HG02623 (cell line): Measurements from ENCODE around the gene TMED10.
"Not testable (repeated sequence)": the region's sequence is repeated elsewhere in the genome, so short reads cannot be mapped to it uniquely, and the experiment has no call there.

Experiments used
- ATAC-seq: cut with Tn5 transposase; IDR thresholded peaks from one replicate; pipeline ENCODE4 v1.9.1; 2021; ENCODE audit warnings: moderate library complexity; ENCODE audit not compliant: unreplicated experiment

Gene TMED10

DNA sequence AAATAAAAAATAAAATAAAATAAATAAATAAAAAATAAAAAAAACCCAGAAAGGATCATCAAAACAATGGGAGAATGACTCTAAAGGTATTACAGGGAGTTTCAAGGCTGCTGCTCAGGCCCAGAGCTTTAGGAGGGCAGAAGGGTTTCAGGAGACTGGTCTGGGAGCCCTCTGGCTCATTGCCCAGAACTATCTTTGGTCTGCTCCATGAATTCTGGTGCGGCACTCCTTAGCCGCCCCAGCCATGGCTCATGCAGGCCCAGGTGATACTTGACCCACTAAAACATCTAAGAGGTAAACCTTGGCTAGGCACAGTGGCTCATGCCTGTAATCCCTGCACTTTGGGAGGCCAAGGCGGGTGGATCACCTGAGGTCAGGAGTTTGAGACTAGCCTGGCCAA, 14.7 kb upstream of the TMED10 start:
- ATAC-seq, result no peak

DNA sequence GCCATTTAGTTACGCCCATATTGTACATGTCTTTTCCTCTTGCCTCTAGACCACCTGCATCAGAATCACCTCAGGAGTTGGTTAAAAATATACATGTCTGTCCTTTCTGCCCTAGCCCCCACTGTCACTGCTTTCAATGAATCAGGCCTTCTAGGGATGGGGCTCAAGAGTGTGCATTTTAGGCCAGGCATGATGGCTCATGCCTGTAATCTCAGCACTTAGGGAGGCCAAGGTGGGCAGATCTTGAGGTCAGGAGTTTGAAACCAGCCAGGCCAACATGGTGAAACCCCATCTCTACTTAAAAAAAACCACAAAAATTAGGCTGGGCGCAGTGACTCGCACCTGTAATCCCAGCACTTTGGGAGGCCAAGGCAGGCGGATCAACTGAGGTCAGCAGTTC, 13.6 kb upstream of the TMED10 start:
- ATAC-seq, result no peak

GRCh38 chr14:75188520-75189268, 12.3 kb upstream of the TMED10 start:
- peak; percentile 48 for ATAC-seq

DNA sequence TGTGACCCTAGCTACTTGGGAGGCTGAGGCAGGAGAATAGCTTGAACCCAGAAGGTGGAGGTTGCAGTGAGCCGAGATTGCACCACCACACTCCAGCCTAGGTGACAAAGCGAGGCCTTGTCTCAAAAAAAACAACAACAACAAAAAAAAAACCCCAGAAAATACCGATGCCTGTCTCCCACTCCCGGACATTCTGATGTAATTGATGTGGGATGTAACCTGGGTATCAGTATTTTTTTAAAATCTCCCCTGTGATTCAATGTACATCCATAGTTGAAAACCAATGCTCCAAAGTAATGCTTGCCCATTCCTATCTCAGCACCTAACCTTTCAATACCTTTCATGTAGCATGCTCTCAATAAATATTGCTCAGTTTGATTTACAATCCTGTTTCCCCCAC, 11.7 kb upstream of the TMED10 start:
- no peak for ATAC-seq

GRCh38 chr14:75186953-75187352, 10.5 kb upstream of the TMED10 start:
- ATAC-seq, result no peak

DNA sequence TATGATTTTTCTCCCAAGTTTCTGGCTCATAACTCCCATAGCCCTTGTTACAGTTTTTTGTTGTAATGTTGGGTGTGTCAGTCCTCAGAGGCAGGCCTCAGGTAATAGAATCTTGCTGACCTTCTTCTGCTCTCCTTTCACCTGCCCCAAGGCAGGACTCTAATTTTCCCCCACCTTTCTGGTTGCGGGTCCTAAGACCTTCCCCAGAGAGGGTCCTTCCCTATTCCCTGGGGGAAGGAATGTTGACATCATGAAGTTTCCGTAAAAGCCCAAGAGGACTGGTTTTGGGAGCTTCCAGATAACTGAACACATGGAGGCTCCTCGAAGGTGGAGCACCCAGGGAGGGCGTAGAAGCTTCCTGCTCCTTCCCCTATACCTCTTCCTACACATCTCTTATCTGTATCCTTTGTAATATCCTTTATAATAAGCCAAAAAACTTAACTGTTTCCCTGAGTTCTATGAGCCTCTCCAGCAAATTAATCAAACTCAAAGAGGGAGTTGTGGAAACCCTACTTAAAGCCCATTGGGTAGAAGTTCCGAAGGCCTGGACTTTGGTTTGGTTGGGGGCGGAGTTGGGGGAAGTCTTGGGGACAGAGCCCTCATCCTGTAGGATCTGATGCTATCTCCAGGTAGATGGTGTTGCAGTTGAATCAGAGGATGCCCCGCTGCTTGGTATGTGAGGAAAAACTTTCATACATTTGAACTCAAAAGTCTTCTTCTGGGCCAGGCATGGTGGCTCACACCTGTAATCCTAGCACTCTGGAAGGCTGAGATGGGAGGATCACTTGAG, 9.0 kb upstream of the TMED10 start:
- ATAC-seq, result no peak

- no peak for ATAC-seq
Observed at GRCh38 chr14:75184492-75184891, 8.1 kb upstream of the TMED10 start.

- ATAC-seq, result no peak
Observed at GRCh38 chr14:75184039-75184438, 7.6 kb upstream of the TMED10 start.

GRCh38 chr14:75183225-75183624, 6.8 kb upstream of the TMED10 start:
- ATAC-seq, result no peak

DNA sequence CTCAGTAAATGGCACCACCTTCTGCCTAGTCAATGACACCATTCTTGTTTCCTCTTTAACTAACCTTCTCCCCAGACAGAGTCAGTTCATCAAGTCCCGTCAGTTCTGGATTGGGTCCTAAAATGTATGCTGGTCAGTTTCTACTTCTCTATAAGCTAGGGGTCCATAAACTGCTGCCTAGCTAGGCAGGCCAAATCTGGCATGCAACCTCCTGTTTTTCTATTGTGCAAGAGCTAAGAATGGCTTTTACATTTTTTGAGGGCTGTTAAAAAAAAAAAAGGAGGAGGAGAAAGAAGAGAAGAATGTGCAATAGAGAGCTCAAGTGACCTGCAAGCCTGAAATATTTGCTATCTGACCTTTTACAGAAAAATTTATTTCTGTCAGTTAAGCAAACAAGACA, 6.4 kb upstream of the TMED10 start:
- ATAC-seq, result no peak

GRCh38 chr14:75182163-75182562, 5.8 kb upstream of the TMED10 start:
- not testable (repeated sequence) for ATAC-seq

- ATAC-seq, result no peak
Observed at GRCh38 chr14:75181293-75182062, 5.1 kb upstream of the TMED10 start.

DNA sequence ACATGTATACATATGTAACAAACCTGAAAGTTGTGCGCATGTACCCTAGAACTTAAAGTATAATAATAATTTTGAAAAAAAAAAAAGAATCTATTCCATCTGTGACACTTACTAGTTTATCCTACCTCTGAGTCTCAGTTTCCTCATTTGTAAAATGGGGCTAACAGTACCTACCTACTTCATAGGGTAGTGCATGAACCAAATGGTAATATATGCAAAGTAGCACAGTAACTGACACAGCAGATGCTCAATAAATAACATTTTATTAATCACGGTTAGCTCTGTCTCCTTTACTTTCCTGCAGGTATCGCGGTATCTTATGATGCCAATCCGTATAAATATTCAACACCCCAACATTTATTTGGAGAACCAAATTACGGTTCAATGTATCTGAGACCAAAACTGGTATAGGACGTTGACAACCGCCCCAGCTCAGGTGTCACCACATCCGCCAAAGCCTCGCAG, 703 bp downstream of the TMED10 start:
- no peak for ATAC-seq

DNA sequence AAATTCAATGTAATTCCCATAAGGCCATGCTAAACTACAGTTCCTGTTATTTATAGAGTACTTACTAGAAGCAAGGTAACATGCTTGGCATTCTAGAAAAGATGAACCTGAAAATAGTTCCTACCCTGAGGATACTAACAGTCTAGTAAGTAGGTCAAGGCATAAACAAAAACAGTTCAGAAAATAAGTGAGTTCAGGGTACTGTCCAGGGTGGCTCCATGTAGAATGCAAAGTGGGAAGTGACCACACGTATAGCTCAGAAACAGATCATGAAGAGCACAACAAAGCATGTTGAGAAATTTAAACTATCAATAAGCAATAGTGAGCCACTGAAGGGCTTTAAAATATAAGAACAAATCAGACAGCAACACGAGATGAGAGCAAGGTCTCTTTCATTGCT, 2.3 kb downstream of the TMED10 start:
- no peak for ATAC-seq

GRCh38 chr14:75170772-75171171, 5.6 kb downstream of the TMED10 start:
- no peak for ATAC-seq

GRCh38 chr14:75168586-75169335, 7.7 kb downstream of the TMED10 start:
- no peak for ATAC-seq

- no peak for ATAC-seq
Observed at GRCh38 chr14:75167325-75167724, 9.1 kb downstream of the TMED10 start.

DNA sequence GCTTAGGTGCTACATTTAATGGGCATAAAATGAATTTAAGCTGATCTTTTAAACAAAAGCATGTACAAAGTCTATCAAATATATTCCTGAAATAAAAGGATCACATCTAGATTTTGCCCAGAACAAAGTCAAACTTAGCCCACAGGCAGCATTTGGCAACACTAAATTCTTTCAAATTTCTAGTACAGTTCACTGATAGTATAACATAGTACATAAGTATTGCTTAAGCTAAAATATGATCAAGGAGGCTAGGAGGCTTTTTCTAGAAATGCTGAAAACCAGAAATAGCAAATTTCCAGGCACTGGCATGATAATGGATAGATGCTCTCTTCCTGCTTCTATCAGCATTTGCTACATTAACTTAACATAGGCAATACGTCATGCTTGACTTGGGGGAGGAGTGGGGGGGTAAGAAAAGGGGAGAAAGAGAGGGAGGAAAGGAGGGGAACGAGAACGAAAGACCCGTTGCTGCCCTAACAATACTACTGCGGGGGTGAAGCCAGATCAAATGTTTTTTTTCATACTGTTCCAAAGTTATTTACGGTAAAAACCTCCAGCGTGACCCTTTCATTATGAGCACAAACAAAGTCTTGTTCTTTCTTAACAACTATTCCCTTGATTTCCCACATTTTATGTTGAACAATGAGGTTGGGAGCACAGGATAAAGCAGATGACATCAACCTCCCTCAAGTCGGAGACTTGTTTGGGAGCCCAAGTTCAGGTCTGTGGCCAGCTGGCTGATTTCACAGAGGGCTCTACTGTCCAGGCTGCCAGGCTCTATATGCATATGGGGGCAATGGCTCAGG, 10.6 kb downstream of the TMED10 start:
- no peak for ATAC-seq

- ATAC-seq, result no peak
Observed at GRCh38 chr14:75164809-75165208, 11.6 kb downstream of the TMED10 start.

- no peak for ATAC-seq
Observed at GRCh38 chr14:75163677-75164076, 12.7 kb downstream of the TMED10 start.
